Neural progenitor cell (in vitro differentiated cells): ENCODE data around the gene SRR.

Experiments used
- EZH2 ChIP-seq: fragments of 200-600 bp; sonication (generic); IDR thresholded peaks from 2 replicates; pipeline ENCODE4 v1.6.1; 2017; ENCODE audit warnings: antibody characterized with exemption, mild to moderate bottlenecking, moderate library complexity
- EZH2phosphoT487 ChIP-seq: fragments of 200-600 bp; sonication (generic); IDR thresholded peaks from 2 replicates; pipeline ENCODE4 v1.6.1; 2017; ENCODE audit warnings: antibody characterized with exemption
- TF ChIP-seq, protein P1 (sequence below): fragments of 200-600 bp; sonication (generic); IDR thresholded peaks from 2 replicates; pipeline ENCODE4 v1.5.1; 2017; ENCODE audit warnings: antibody characterized with exemption, mild to moderate bottlenecking

DNA sequence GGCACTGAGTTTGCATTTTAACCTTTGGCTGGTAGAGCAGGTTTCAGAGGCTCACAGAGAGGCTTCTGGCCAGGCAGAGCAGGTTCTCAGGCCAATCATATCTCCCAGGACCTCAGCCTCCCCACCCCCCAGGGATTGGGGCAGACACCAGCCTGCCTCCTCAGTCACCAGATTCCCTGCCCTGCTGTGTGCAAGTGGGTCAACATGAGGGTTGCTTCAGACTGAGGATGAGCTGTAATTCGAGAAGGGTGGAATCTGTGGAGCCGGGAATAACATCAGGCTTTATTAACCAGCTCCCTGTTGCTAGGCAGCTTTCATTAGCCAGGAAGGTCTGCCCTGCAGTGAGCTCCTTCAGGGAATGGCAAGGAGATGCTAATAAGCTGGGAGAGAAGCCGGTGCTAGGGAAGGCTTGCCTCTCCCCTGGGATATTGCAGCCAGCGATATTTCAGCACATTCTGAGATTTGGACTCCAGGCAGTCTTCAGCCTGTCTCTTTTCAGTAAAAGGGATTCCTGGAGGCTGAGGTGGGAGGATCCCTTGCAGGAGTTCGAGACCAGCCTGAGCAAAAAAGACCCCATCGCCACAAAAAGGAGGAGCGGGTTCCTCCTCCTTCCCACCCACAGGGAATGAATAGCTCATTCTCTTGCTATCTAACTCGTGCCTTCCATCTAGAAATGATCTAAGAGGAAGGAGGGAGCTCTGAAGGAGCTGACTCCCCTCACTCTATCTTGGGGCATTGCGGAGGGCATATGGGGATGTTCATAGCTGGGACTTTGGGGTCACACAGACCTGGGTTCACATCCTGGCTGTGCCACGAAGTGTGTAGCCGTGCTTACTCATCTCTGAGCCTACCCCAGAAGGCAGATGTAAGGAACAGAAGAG, 44.3 kb downstream of the SRR start:
- TF ChIP-seq, protein P1, sequence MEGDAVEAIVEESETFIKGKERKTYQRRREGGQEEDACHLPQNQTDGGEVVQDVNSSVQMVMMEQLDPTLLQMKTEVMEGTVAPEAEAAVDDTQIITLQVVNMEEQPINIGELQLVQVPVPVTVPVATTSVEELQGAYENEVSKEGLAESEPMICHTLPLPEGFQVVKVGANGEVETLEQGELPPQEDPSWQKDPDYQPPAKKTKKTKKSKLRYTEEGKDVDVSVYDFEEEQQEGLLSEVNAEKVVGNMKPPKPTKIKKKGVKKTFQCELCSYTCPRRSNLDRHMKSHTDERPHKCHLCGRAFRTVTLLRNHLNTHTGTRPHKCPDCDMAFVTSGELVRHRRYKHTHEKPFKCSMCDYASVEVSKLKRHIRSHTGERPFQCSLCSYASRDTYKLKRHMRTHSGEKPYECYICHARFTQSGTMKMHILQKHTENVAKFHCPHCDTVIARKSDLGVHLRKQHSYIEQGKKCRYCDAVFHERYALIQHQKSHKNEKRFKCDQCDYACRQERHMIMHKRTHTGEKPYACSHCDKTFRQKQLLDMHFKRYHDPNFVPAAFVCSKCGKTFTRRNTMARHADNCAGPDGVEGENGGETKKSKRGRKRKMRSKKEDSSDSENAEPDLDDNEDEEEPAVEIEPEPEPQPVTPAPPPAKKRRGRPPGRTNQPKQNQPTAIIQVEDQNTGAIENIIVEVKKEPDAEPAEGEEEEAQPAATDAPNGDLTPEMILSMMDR = no peak
- TF ChIP-seq EZH2phosphoT487 = no peak
- no peak for TF ChIP-seq EZH2
